ENCODE data around the gene CEP128.

GRCh38 chr14:80700601-80701000, 240.9 kb downstream of the CEP128 start:
- no peak for TF ChIP-seq CTCF (IDR thresholded peaks at IDR 0.05 in 2 of 3, conservative IDR thresholded peaks at IDR 0.05 in 1 of 3; ENCODE audit: borderline replicate concordance in 1 of 3, insufficient read depth in 1 of 3, low read depth in 2 of 3, low read length in 2 of 3)
- no peak for TF ChIP-seq POLR2A (IDR thresholded peaks at IDR 0.05; ENCODE audit: borderline replicate concordance, extremely low read depth, insufficient read depth, insufficient read length)
- no peak for TF ChIP-seq REST (IDR thresholded peaks at IDR 0.05; ENCODE audit: low read depth)
- TF ChIP-seq YY1 (IDR thresholded peaks at IDR 0.05; ENCODE audit: extremely low read depth, insufficient replicate concordance, low read depth, low read length) = no peak
- no peak for TF ChIP-seq RAD21 (IDR thresholded peaks at IDR 0.05; ENCODE audit: low read depth)
- TF ChIP-seq POLR2AphosphoS5 (IDR thresholded peaks at IDR 0.05; ENCODE audit: low read depth, low read length) = no peak
- no peak for TF ChIP-seq SIN3A (IDR thresholded peaks at IDR 0.05; ENCODE audit: low read depth)
- TF ChIP-seq EZH2phosphoT487 (IDR thresholded peaks at IDR 0.05; ENCODE audit: borderline replicate concordance) = no peak

Data from HCT116 (cell line).